NCI-H2196 treated with DMSO at 0.1 percent for 48 hours (cell line): ENCODE measurements around the gene SIX5.
"Not testable (repeated sequence)": the region's sequence is repeated elsewhere in the genome, so short reads cannot be mapped to it uniquely, and the experiment has no call there.

Source experiments
- DNase-seq: peaks from one replicate; lab custom pipeline; 2025; ENCODE audit not compliant: unreplicated experiment; lab: John Stamatoyannopoulos, UW

The SIX5 gene

DNA sequence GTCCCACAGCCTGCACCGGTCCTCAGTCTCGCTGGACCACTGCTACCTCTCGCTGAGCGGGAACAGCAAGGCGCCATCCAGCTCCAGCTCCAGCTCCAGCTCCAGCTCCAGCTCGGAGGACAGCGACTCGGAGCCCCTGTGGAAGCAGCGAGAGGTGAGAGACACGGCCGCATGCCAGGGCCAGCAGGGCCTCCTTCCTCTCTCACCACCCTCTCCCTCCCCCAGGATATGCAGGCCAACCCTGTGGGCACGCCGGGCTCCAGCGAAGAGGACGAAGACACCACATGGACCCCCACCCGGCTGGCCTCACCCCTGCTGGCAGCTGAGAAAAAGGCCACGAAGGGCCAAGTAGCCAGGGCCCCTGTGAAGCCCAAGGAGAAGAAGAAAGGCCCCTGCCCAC is 7.3 kb downstream of the SIX5 start:
- no peak for DNase-seq

GRCh38 chr19:45758921-45759320 is 10.1 kb downstream of the SIX5 start:
- no peak for DNase-seq

GRCh38 chr19:45757695-45758094 is 11.4 kb downstream of the SIX5 start:
- DNase-seq, result no peak

- DNase-seq, result no peak
Measured at GRCh38 chr19:45754323-45754722, 14.7 kb downstream of the SIX5 start.

DNA sequence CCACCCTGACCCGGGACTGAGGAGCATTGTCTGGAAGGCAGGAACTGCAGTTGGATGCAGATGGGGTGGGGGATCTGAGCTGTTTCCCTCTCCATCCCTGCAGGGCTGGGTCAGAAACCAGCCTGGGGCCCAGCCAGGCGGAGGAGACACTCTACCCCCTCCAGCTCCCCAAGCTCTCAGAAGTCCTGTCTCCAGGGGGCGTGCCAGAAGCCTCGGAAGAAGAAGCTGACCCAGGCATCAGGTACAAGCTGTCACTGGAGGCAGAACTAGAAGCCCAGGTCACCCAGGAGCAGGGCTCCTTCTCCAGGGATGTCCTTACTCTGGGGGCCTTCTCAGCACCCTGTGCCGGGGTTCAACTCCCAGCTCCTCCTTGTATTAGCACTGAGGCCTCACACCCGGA is 15.5 kb downstream of the SIX5 start:
- no peak for DNase-seq

- no peak for DNase-seq
Measured at GRCh38 chr19:45752639-45753038, 16.4 kb downstream of the SIX5 start.

DNA sequence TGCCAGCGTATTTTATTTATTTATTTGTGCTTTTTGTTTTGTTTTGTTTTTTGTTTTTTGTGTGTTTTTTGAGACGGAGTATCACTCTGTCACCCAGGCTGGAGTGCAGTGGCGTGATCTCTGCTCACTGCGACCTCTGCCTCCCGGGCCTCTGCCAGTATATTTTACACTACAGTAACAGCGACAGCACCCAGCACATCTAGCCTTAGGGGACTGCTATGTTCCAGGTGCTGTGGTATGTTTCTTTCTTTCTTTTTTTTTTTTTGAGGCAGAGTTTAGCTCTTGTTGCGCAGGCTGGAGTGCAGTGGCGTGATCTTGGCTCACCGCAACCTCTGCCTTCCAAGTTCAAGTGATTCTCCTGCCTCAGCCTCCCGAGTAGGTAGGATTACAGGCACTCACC is 17.6 kb downstream of the SIX5 start:
- DNase-seq, result not testable (repeated sequence)

GRCh38 chr19:45747513-45747912 is 21.5 kb downstream of the SIX5 start:
- DNase-seq, result no peak

- no peak for DNase-seq
Measured at GRCh38 chr19:45746866-45747265, 22.2 kb downstream of the SIX5 start.

GRCh38 chr19:45745606-45746005 is 23.4 kb downstream of the SIX5 start:
- no peak for DNase-seq

DNA sequence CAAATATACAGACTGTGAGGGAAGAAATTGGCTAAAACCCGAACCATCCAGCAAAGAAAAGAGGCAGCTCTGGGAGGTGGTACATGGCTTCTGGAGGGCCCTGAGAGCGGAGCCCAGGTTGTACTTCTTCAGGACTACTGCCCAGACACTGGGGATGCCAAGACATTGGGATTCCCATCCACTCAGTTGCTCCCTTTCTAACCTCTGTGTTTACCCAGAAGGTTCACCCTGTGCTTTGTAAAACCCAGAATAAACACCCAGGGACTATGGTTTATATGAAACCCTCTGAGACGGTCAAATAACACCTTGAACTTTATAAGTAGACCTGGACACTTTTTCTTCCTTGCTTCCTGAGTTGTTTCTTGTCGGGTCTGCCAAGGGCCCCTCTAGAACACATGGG is 26.1 kb downstream of the SIX5 start:
- no peak for DNase-seq

DNA sequence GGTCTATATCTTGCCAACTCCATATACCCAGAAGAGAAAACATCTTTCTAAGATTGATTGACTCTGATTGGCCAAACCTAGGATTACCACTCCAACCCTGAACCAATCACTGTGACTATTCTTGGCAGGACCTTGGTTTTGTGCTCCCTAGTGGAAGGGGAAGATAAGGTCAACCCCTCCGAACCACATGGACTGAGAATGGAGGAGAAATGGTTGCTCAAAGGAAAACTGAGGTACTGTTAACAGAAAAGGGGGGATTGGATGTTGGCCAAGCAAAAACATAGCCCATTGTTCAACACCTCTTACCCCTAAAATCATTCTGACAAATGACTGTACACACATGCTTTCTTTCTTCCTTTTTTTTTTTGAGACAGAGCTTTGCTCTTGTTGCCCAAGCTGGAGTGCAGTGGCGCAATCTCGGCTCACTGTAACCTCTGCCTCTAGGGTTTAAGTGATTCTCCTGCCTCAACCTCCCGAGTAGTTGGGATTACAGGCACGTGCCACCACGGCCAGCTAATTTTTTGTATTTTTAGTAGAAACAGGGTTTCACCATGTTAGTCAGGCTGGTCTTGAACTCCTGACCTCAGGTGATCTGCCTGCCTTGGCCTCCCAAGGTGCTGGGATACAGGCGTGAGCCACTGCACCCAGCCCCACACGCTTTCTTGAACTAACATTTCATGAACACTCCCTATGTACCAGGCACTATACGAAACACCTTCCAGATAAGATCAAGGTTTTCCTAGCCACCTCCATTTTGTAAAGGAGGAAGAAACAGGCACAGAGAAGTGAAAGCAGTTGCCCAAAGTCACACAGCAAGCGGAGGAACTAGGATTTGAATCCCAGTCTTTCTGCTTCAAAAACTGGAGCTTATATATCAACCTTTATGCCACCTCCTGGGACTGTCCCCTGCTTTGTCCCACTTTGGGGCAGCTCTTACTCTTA is 29.3 kb downstream of the SIX5 start:
- no peak for DNase-seq

DNA sequence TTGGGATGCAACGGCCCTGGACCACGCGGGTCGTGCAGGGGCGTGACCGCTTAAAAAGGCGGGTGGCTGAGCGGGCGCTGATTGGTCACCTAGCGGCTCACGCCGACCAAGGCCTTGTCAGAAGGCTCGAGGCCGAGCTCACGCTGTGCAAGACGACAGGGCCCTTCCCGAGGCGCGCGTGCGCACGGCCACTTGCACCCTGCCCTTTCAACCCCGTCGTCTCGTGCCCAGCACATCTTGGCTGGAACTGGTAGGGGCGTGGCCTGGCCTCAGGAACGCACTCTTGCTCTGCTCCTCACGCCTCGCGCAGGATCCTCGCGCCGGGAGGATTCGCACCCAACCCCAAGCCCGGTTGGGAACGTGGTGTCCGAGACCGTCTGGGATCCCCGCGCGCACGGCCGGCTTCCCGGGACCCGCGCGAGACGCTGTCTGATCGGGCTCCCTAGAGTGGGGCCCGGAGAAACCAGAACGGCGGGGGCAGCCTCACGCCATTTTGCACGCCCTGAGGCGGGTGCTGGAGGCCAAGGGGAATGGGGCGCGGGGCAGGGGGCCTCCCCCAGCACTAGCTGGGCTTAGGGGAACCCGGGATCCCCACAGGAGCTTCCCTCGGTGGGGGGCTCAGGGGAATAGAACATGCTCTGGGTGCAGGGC is 35.8 kb downstream of the SIX5 start, which contains the start of gene MEIOSIN:
Gene MEIOSIN (plus strand): TSS at position 280 of the 651 bp plus-strand sequence. CDS start 1,938 bp downstream, outside the sequence.
- DNase-seq, result no peak

GRCh38 chr19:45730368-45731288 is 38.4 kb downstream of the SIX5 start, which contains the start of gene FBXO46:
Gene FBXO46 (minus strand): TSS chr19:45730896. CDS start chr19:45713495, 17,401 bp downstream.
- peak; percentile 98 for DNase-seq

GRCh38 chr19:45729800-45730290 is 39.2 kb downstream of the SIX5 start:
- no peak for DNase-seq

GRCh38 chr19:45728683-45729082 is 40.4 kb downstream of the SIX5 start:
- not testable (repeated sequence) for DNase-seq

GRCh38 chr19:45720065-45720464 is 49.0 kb downstream of the SIX5 start:
- not testable (repeated sequence) for DNase-seq

GRCh38 chr19:45717983-45718650 is 50.9 kb downstream of the SIX5 start:
- no peak for DNase-seq

DNA sequence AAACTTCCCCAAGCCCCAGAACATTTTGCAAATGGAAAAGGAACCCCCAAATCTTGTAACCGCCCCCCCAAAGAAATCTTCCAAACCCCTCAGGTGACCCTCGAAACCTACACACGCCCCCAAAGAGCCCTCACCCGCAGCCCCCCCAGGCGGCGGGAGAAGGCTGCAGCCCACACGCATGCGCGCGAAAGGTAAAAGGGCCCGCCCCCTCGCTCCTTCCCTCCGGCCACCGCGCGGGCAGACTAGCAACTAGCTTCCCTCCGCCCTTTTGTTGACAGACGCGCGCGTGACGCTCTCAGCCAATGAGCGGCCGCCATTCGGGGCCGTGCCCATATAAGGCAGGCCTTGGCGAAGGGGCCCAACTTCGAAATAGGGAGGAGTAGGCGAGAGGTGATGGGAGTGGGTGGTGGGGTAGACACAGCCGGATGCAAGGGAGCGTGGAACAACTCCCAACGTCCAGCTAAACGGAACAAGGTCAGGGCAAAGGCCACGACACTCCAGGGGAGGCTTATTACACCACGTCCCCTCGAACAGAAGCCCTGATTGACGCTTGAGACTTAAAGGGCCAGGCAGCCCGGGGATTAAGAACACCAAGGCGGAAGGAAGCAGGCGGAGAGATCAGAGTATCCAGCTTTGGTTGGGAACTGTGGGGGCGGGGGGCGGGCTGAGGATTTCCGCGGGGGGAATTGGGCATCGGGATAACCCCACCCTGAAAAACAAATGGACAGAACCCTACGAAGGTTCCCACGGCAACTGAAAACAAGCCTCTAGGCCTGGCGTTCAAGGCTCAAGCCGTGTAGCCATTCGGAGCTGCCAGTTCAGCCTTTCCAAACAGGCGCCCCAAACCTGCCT is 51.7 kb downstream of the SIX5 start:
- peak; percentile 100 for DNase-seq
